Endothelial cell of umbilical vein (primary cell): Measurements from ENCODE around the gene TRMT1. TPM values are rescaled to one million over a fixed set of nuclear protein-coding genes. Genes with fewer than 3 reads are reported as not detected.

ENCODE experiments used
- BruUV-seq: library from RNA; stranded (reverse); fragments of 400-500 nt; replicated peaks from 2 replicates; lab custom pipeline; 2021; lab: Mats Ljungman, UMichigan
- CTCF ChIA-PET: fragments of 300-600, 350-600 bp; sonication (Branson Sonifier 250); formaldehyde crosslinking; loops from one replicate; lab custom pipeline; 2021; ENCODE audit warnings: antibody characterized with exemption, inconsistent platforms; lab: Charles Lee
- POLR2A ChIA-PET: fragments of 300-600, 350-600 bp; sonication (Branson Sonifier 250); formaldehyde crosslinking; loops from one replicate; lab custom pipeline; 2021; ENCODE audit warnings: antibody characterized with exemption, inconsistent platforms; lab: Charles Lee
- DNase-seq: peaks from one replicate; pipeline ENCODE4 v3.0.0-alpha.2; 2011; ENCODE audit warnings: low read depth, low spot score
- FAIRE-seq: peaks from 2 replicates; lab custom pipeline; 2011; peaks lifted over from hg19 to GRCh38; lab: Jason Lieb, UNC
- H2AFZ ChIP-seq: 2 replicates; pipeline ENCODE4 v1.6.0; 2012; ENCODE audit warnings: low read depth, low read length, control low read depth, inconsistent platforms
- H3K27ac ChIP-seq: 2 replicates; pipeline ENCODE4 v1.5.1; 2011; ENCODE audit warnings: low read depth, mild to moderate bottlenecking, control low read depth, low read length, moderate library complexity; ENCODE audit not compliant: insufficient read depth
- H3K27me3 ChIP-seq, 2 experiments: 2 replicates each; pipeline versions ENCODE4 v1.6.0 to v1.6.1; 2011; ENCODE audit warnings: low read length in 2 of 2, mixed read lengths in 1 of 2; ENCODE audit not compliant: control insufficient read depth in 2 of 2, insufficient read depth in 2 of 2
- H3K36me3 ChIP-seq, 2 experiments: 2 replicates in 1 of 2; 3 replicates in 1 of 2; pipeline ENCODE4 v1.5.1; 2011; ENCODE audit warnings: low read length in 2 of 2, mild to moderate bottlenecking in 1 of 2, moderate library complexity in 1 of 2; ENCODE audit not compliant: control insufficient read depth in 2 of 2, insufficient read depth in 2 of 2; ENCODE audit errors: extremely low read depth in 1 of 2
- H3K4me1 ChIP-seq: 3 replicates; pipeline ENCODE4 v1.5.1; 2011; ENCODE audit warnings: mild to moderate bottlenecking, low read length; ENCODE audit not compliant: control insufficient read depth, insufficient read depth; ENCODE audit errors: extremely low read depth
- H3K4me2 ChIP-seq: 2 replicates; pipeline ENCODE4 v1.6.1; 2011; ENCODE audit warnings: low read length, control low read depth, mixed read lengths; ENCODE audit not compliant: insufficient read depth
- H3K4me3 ChIP-seq, 3 experiments: fragments of 200-600 bp in 1 of 3; sonication (generic), shearing (Covaris generic) in 1 of 3; replicated peaks in 1 of 3; 2 replicates each; pipeline ENCODE4 v1.5.1; 2011 to 2016; ENCODE audit warnings: control low read depth in 3 of 3, low read length in 3 of 3, mild to moderate bottlenecking in 2 of 3, inconsistent platforms in 1 of 3, low read depth in 1 of 3, moderate library complexity in 1 of 3; ENCODE audit not compliant: insufficient read depth in 1 of 3
- H3K79me2 ChIP-seq: 2 replicates; pipeline ENCODE4 v1.6.0; 2012; ENCODE audit warnings: low read length, inconsistent platforms; ENCODE audit not compliant: control insufficient read depth, insufficient read depth
- H3K9ac ChIP-seq: replicated peaks from 2 replicates; pipeline ENCODE3; 2011; ENCODE audit warnings: low read length, control low read depth; ENCODE audit not compliant: insufficient read depth; ENCODE audit errors: extremely low read depth
- H3K9me1 ChIP-seq: replicated peaks from 3 replicates; pipeline ENCODE4 v1.6.0; 2011; ENCODE audit warnings: mild to moderate bottlenecking, low read length; ENCODE audit not compliant: control insufficient read depth, insufficient read depth; ENCODE audit errors: extremely low read depth
- H3K9me3 ChIP-seq: replicated peaks from 2 replicates; pipeline ENCODE4 v1.5.1; 2012; ENCODE audit warnings: low read length, inconsistent platforms; ENCODE audit not compliant: control insufficient read depth, insufficient read depth
- H4K20me1 ChIP-seq: replicated peaks from 2 replicates; pipeline ENCODE3; 2011; ENCODE audit warnings: mild to moderate bottlenecking, low read length; ENCODE audit not compliant: control insufficient read depth, insufficient read depth; ENCODE audit errors: extremely low read depth
- EZH2 ChIP-seq: IDR thresholded peaks from 2 replicates; pipeline ENCODE4 v1.6.1; 2012; ENCODE audit warnings: borderline replicate concordance, low read depth, mild to moderate bottlenecking, moderate library complexity, low read length, inconsistent platforms; ENCODE audit not compliant: severe bottlenecking
- FOS ChIP-seq: IDR thresholded peaks from 2 replicates; pipeline ENCODE4 v1.6.1; 2011; ENCODE audit warnings: mild to moderate bottlenecking, low read length, moderate library complexity, borderline replicate concordance; ENCODE audit not compliant: insufficient read depth
- GATA2 ChIP-seq: IDR thresholded peaks from 2 replicates; pipeline ENCODE4 v1.7.0; 2011; ENCODE audit warnings: low read depth, mild to moderate bottlenecking, moderate library complexity, mixed read lengths, low read length; ENCODE audit not compliant: insufficient read length, insufficient read depth
- JUN ChIP-seq: IDR thresholded peaks from 2 replicates; pipeline ENCODE4 v1.6.1; 2011; ENCODE audit warnings: borderline replicate concordance, low read depth; ENCODE audit not compliant: insufficient read length, insufficient read depth
- MAX ChIP-seq: IDR thresholded peaks from 2 replicates; pipeline ENCODE4 v1.6.1; 2011; ENCODE audit not compliant: insufficient read depth, insufficient read length
- MYC ChIP-seq: IDR thresholded peaks from one replicate; pipeline ENCODE4 v1.6.1; 2011; ENCODE audit warnings: mild to moderate bottlenecking, low read depth, low read length
- POLR2A ChIP-seq: IDR thresholded peaks from 2 replicates; pipeline ENCODE4 v1.6.1; 2012; ENCODE audit warnings: low read depth, mild to moderate bottlenecking, control low read depth, low read length
- POLR2AphosphoS5 ChIP-seq: IDR thresholded peaks from 2 replicates; pipeline ENCODE4 v1.6.1; 2012; ENCODE audit warnings: low read depth, mild to moderate bottlenecking, control low read depth, low read length, moderate library complexity; ENCODE audit not compliant: insufficient read depth
- dilution Hi-C: fragments of 300-500 bp; cut with MboI; formaldehyde crosslinking; loops from one replicate; pipeline ENCODE4 v1.15.0; 2019; ENCODE audit warnings: low sequenced_read_pairs; ENCODE audit not compliant: extremely low pct_ligation_motif_present
- intact Hi-C: fragments of 100-400 bp; cut with micrococcal nuclease; formaldehyde crosslinking; loops from one replicate; pipeline ENCODE4 v1.10.0; 2022
- polyA plus RNA-seq, 4 experiments: library from polyadenylated mRNA; depleted of rRNA in 3 of 4; stranded (reverse) in 3 of 4; unstranded in 1 of 4; fragments of >200 nt; gene quantifications; 2 replicates each; pipeline versions ENCODE4 v1.2.1 to v1.2.3, GENCODE V29; 2011 to 2012; ENCODE audit warnings: missing spikeins in 1 of 4
- total RNA-seq: library from RNA; stranded (reverse); gene quantifications from 2 replicates; pipeline ENCODE4 v1.2.3, GENCODE V29; 2021
- TF ChIP-seq, protein P1 (sequence below), 2 donors: IDR thresholded peaks; 1 replicate in 1 of 2; 2 replicates in 1 of 2; pipeline ENCODE4 v1.5.1; 2011; ENCODE audit warnings: low read length in 2 of 2, mild to moderate bottlenecking in 2 of 2, moderate library complexity in 2 of 2, control low read depth in 1 of 2, inconsistent platforms in 1 of 2, low read depth in 1 of 2; ENCODE audit not compliant: insufficient read depth in 1 of 2; ENCODE audit errors: extremely low read depth in 1 of 2

TRMT1 gene
- total and polyA plus RNA-seq, 2 donors (not counting 3 experiments of a cell fraction or from before 2014, with no cell fraction given): 46.3 to 53.0 TPM

DNA sequence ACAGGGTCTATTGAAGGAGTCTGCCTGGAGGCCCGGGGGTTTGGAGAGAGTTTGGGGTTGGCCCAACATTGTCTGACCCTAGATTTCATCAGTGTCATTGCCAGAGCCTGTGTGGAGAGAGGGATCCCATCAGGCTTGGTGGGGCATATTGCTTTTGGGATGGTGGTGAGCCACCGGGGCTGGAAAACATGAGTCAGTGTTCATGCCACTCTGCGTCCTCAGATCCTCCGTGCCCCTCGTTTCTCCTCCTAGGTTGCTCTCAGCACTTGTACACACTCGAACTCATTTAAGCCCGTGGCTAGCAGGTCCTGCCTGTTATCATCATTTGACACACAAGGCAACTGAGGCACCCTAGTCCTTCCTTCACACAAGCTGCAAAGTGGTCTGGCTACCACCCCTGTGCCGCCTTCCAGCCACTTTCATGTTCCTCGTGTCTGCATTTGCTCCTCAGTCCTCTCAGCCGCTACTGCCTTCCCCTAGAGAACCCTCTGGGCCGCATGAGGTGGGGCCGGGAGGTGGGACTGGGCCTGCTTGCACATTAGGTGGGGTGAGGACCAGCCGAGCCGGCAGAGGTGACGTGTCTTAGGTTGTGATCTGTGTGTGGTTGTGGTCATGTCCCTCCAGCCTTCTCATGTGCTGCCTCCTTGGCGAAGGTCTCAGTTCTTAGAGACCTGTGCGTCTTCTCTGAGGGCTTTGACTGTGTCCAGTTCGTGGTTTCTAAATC, 5.2 kb upstream of the TRMT1 start:
- BruUV-seq: no TSS peak
- Histone ChIP-seq H3K79me2 (peaks cover 77% of the 10 kb centered on the region), H3K27ac (no peak overlapping the region), H3K36me3 (peaks cover 0 to 7% of the 10 kb centered on the region in 2 experiments), H4K20me1 (no peaks in the 10 kb centered on the region), H3K27me3 (no peaks in the 10 kb centered on the region), H3K4me2 (no peak overlapping the region), H3K4me3 (no peak overlapping the region), H2AFZ (no peak overlapping the region), H3K9me1 (no peaks in the 10 kb centered on the region), H3K9me3 (no peaks in the 10 kb centered on the region), H3K4me1 (peaks cover 8% of the 10 kb centered on the region), H3K9ac (no peak overlapping the region)
- ChIA-PET POLR2A (no interaction called here), CTCF (interaction anchor here (1.5 kb wide), 1 partner anchor 29 kb away, joined by 4 read pairs; the partner anchor contains the start of genes IER2 and STX10)
- TF ChIP-seq, protein P1, sequence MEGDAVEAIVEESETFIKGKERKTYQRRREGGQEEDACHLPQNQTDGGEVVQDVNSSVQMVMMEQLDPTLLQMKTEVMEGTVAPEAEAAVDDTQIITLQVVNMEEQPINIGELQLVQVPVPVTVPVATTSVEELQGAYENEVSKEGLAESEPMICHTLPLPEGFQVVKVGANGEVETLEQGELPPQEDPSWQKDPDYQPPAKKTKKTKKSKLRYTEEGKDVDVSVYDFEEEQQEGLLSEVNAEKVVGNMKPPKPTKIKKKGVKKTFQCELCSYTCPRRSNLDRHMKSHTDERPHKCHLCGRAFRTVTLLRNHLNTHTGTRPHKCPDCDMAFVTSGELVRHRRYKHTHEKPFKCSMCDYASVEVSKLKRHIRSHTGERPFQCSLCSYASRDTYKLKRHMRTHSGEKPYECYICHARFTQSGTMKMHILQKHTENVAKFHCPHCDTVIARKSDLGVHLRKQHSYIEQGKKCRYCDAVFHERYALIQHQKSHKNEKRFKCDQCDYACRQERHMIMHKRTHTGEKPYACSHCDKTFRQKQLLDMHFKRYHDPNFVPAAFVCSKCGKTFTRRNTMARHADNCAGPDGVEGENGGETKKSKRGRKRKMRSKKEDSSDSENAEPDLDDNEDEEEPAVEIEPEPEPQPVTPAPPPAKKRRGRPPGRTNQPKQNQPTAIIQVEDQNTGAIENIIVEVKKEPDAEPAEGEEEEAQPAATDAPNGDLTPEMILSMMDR (IDR thresholded peaks at IDR 0.05; ENCODE audit: extremely low read depth in 1 of 2, insufficient read depth in 1 of 2, low read depth in 1 of 2, low read length in 2 of 2): no peak
- no peak for TF ChIP-seq MYC
- no peak for TF ChIP-seq JUN
- TF ChIP-seq GATA2: no peak
- TF ChIP-seq MAX: no peak
- TF ChIP-seq POLR2A: no peak
- no peak for TF ChIP-seq EZH2
- no peak for TF ChIP-seq POLR2AphosphoS5
- no peak for TF ChIP-seq FOS
- DNase-seq: no peak
- intact Hi-C loops: no loop called here
- FAIRE-seq: no peak
- dilution Hi-C loops: no loop called here
